Uterus (tissue), 2 donors: Measurements from ENCODE around the gene RBM24.

Experiments used
- POLR2A ChIP-seq, 2 donors: fragments of 450-650 bp; IDR thresholded peaks; one replicate each; pipeline ENCODE4 v1.6.1; 2016; ENCODE audit warnings: antibody characterized with exemption in 2 of 2, mild to moderate bottlenecking in 1 of 2, moderate library complexity in 1 of 2
- TF ChIP-seq, protein P1 (sequence below), 4 experiments: fragments of 200-600 bp in 2 of 4; fragments of 450-650 bp in 2 of 4; sonication (generic) in 2 of 4; IDR thresholded peaks; one replicate each; pipeline ENCODE4 v1.5.1; 2016 to 2019; ENCODE audit warnings: antibody characterized with exemption in 4 of 4, mild to moderate bottlenecking in 2 of 4, moderate library complexity in 1 of 4

DNA sequence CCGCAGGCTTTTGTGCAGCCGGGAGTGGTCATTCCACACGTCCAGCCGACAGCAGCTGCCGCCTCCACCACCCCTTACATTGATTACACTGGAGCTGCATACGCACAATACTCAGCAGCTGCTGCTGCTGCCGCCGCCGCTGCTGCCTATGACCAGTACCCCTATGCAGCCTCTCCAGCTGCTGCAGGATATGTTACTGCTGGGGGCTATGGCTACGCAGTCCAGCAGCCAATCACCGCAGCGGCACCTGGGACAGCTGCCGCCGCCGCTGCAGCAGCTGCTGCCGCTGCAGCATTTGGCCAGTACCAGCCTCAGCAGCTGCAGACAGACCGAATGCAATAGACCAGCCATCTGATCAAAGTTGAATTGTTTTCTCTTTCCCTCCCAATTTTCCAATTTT, 10.6 kb downstream of the RBM24 start:
- TF ChIP-seq, protein P1, sequence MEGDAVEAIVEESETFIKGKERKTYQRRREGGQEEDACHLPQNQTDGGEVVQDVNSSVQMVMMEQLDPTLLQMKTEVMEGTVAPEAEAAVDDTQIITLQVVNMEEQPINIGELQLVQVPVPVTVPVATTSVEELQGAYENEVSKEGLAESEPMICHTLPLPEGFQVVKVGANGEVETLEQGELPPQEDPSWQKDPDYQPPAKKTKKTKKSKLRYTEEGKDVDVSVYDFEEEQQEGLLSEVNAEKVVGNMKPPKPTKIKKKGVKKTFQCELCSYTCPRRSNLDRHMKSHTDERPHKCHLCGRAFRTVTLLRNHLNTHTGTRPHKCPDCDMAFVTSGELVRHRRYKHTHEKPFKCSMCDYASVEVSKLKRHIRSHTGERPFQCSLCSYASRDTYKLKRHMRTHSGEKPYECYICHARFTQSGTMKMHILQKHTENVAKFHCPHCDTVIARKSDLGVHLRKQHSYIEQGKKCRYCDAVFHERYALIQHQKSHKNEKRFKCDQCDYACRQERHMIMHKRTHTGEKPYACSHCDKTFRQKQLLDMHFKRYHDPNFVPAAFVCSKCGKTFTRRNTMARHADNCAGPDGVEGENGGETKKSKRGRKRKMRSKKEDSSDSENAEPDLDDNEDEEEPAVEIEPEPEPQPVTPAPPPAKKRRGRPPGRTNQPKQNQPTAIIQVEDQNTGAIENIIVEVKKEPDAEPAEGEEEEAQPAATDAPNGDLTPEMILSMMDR (IDR thresholded peaks at IDR 0.05), result no peak
- no peak for TF ChIP-seq POLR2A (IDR thresholded peaks at IDR 0.05)
